ENCODE measurements around the gene TBCEL. TPM values are rescaled to one million over a fixed set of nuclear protein-coding genes. Genes with fewer than 3 reads are reported as not detected.

TBCEL gene
- total and polyA plus RNA-seq, 10 of the 15 experiments (the other 5 are each of a cell fraction or from before 2014, with no cell fraction given), result 2.0 to 10.4 (median 7.3) TPM

DNA sequence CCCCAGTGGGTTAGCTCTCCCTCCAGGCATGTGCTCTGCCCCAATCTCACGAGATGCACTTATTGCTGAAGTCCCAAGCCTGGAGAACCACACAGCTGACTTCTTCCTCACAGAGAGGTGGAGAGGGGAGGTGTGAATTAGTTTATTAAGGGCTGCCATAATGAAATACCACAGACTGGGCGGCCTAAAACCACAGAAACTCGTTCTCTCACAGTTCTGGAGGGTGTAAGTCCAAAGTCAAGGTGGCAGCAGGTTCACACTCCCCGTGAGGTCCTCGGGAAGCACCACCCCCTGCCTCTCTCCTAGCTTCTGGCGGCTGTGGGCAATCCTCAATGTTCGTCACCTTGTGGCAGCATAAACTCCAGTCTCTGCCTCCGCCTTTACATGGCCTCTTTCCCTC lies 116.5 kb downstream of the TBCEL start (continued):
- TF ChIP-seq MEF2A (IDR thresholded peaks at IDR 0.05; ENCODE audit: insufficient read depth, low read depth, low read length) (no peak), USF1 (IDR thresholded peaks at IDR 0.05; ENCODE audit: borderline replicate concordance, extremely low read length, insufficient read depth, low read depth, low read length) (no peak), NFXL1 (IDR thresholded peaks at IDR 0.05; ENCODE audit: borderline replicate concordance) (no peak), ZBTB33 (IDR thresholded peaks at IDR 0.05) (no peak), SUPT20H (IDR thresholded peaks at IDR 0.05; ENCODE audit: borderline replicate concordance, control insufficient read depth, low read depth, low read length) (no peak), NR2F1 (conservative IDR thresholded peaks at IDR 0.05) (no peak), NFYB (IDR thresholded peaks at IDR 0.05; ENCODE audit: insufficient read depth, low read depth, low read length) (no peak), LARP7 (IDR thresholded peaks at IDR 0.05) (no peak)

Other genes with a start within 250 kb of the TBCEL start
- 0.05 and 0.06 TPM in 2 replicates for gene TECTA, start 77.1 kb downstream of the TBCEL start, total RNA-seq (2014; rRNA removed)
- gene TECTA, start 77.1 kb downstream of the TBCEL start, total RNA-seq (2014; rRNA removed; fragmentation: Illumina TruSeq; extraction: Trizol), result 0.04 and 0.05 TPM in 2 replicates
- gene TECTA, start 77.1 kb downstream of the TBCEL start, total RNA-seq (2021), result 0.05 and 0.11 TPM in 2 replicates
- 0.14 and 0.20 TPM in 2 replicates for gene TECTA, start 77.1 kb downstream of the TBCEL start, polyA plus RNA-seq (2011; rRNA removed)
- 0.12 and 0.16 TPM in 2 replicates for gene TECTA, start 77.1 kb downstream of the TBCEL start, polyA plus RNA-seq (2014; fragmentation: Illumina TruSeq; extraction: Trizol)
- gene TECTA, start 77.1 kb downstream of the TBCEL start, polyA plus RNA-seq (2014; fragmentation: Nextera tagmentation; extraction: Ambion mirVana), result under 1 TPM in 1 of 2 experiments, not detected in 1; under 0.01 TPM
- 0.13 and 0.58 TPM in 2 replicates for gene TECTA, start 77.1 kb downstream of the TBCEL start, polyA plus RNA-seq (2014; rRNA removed)
- under 1 TPM; 0.03 to 0.04 TPM for gene TECTA, start 77.1 kb downstream of the TBCEL start, polyA plus RNA-seq (2016; fragmentation: Nextera tagmentation; extraction: Ambion mirVana)